Adipocyte (in vitro differentiated cells): ENCODE measurements around the gene AZIN2.

ENCODE experiments used
- DNase-seq: peaks from one replicate; pipeline ENCODE4 v3.0.0-alpha.2; 2015; ENCODE audit warnings: low read depth
- H3K27me3 ChIP-seq: replicated peaks from 2 replicates; pipeline ENCODE4 v1.7.0; 2013; ENCODE audit warnings: mild to moderate bottlenecking, low read length, moderate library complexity; ENCODE audit not compliant: control insufficient read depth, insufficient read depth
- H3K36me3 ChIP-seq: 2 replicates; pipeline ENCODE4 v1.7.0; 2013; ENCODE audit warnings: low read length, mild to moderate bottlenecking, moderate library complexity; ENCODE audit not compliant: control insufficient read depth, insufficient read depth, severe bottlenecking
- H3K4me1 ChIP-seq: 2 replicates; pipeline ENCODE4 v1.7.0; 2013; ENCODE audit warnings: mild to moderate bottlenecking, low read length, moderate library complexity; ENCODE audit not compliant: control insufficient read depth, insufficient read depth
- H3K4me3 ChIP-seq: 2 replicates; pipeline ENCODE4 v1.7.0; 2013; ENCODE audit warnings: mild to moderate bottlenecking, low read length, moderate library complexity
- H3K9ac ChIP-seq: 2 replicates; pipeline ENCODE4 v1.7.0; 2013; ENCODE audit warnings: mild to moderate bottlenecking, low read length, moderate library complexity
- H3K9me3 ChIP-seq: 2 replicates; pipeline ENCODE4 v1.7.0; 2013; ENCODE audit warnings: mild to moderate bottlenecking, low read length, moderate library complexity; ENCODE audit not compliant: control insufficient read depth

AZIN2 gene

DNA sequence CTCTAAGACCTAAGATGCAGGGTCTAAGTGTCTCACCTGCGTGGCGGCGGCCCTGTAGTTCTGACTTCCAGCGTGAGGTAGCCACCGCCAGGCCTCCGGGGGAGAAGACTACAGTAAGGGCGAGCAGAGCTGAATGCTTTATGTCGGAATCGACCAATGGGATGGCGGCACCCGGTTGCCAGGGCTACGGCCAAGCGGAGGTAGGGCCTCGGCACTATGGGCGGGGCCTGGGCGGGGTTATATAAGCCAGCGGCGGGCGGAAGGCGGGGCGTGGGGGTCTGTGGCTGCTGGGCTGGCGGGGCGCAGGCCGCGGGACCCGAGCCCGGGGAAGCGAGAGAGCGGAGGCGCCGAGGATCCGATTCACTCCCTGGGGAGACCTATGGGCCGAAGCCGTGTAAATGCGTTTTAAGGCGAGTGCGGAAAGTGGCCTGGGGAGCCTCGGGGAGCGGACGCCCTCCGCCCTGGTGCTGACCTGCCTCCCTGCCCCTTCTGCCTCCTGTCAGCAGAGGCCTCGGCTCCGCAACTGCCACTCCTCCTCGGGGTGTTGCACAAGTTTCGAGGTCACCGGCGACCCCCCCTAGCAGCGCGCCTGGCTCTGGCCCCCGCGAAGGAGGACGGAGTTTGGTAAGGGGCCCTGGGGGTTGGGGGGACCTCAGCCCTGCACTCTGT, at the start of gene AZIN2:
AZIN2 (plus strand) TSS at position 269 of the 669 bp plus-strand sequence. CDS start 1,097 bp downstream, outside the sequence.
- Histone ChIP-seq H3K36me3 (no peaks in the 10 kb centered on the region), H3K4me1 (peaks cover 19% of the 10 kb centered on the region), H3K9me3 (no peaks in the 10 kb centered on the region), H3K9ac (peak within 1 kb of the TSS; percentile 86), H3K4me3 (peak within 1 kb of the TSS; percentile 86), H3K27me3 (no peaks in the 10 kb centered on the region)
- DNase-seq, result peak; percentile 98

- H3K4me1 ChIP-seq, result peaks cover 48% of the 10 kb centered on the region
- H3K9me3 ChIP-seq, result no peaks in the 10 kb centered on the region
- no peak overlapping the region for H3K9ac ChIP-seq
- H3K4me3 ChIP-seq, result no peak overlapping the region
- no peaks in the 10 kb centered on the region for H3K27me3 ChIP-seq
- no peak for DNase-seq
- H3K36me3 ChIP-seq, result peaks cover 22% of the 10 kb centered on the region
Observed at GRCh38 chr1:33031506-33031905, 49.4 kb upstream of the AZIN2 start.

DNA sequence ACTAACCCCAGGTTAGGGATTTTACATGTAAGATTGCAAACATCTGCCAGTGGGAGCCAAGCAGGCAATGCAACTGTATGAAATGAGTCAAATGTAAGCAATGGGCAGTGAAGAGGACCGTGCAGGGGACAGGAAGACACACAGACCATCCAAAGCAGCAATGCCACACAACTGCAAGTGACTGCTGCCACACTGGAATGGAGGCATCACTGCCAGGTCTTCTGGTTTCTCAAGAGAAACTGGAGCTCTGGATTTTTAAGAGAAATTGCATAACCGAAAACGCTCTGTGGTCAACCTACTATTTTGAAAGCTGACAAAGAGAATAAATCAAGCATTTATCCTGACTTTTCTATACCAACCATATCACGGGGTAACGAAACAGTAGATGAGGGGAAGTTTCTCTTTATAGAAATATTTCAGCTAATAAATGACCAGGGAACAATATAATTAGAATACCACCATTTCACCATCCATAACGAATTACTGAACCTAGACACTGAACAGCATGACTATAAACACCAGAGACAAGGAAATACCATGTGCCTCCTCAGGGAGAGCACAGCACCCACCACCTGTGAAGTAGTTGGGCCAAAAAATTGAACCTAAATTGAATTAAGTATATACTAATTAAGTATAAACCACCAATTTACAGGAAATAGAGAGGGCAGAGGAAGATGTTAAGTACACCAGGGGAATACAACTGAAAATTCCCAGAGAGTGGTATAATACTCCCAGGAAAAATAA, 48.7 kb upstream of the AZIN2 start:
- DNase-seq, result peak; percentile 82
- Histone ChIP-seq H3K9me3 (no peaks in the 10 kb centered on the region), H3K4me1 (peaks cover 47% of the 10 kb centered on the region), H3K9ac (no peak overlapping the region), H3K27me3 (no peaks in the 10 kb centered on the region), H3K36me3 (peaks cover 22% of the 10 kb centered on the region), H3K4me3 (no peak overlapping the region)

DNA sequence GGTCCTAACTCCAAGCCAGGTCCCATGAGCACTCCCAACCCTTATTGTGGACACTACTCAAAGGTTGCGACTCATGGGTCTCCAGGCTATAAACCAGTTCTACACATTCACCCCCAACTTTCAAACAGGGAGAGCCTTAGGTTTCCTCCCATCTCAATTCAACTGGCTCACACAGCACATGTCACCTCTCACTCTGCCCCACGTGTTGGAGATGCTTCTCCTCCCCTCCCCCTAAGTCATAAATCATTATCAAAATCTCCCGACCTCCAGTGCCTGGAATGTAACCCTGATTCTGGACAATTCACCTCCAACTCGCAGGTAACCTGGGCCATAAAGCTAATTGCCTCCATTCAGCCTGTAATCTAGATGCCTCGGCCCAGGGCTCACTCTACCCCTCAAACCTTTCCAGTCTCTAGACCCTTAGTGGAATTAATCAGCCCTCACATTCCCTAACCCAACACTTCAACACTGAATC, 44.9 kb upstream of the AZIN2 start:
- no peaks in the 10 kb centered on the region for H3K27me3 ChIP-seq
- peaks cover 6% of the 10 kb centered on the region for H3K36me3 ChIP-seq
- no peaks in the 10 kb centered on the region for H3K9me3 ChIP-seq
- H3K4me3 ChIP-seq, result peak overlapping the region; percentile 94
- H3K4me1 ChIP-seq, result peaks cover 34% of the 10 kb centered on the region
- H3K9ac ChIP-seq, result peak overlapping the region; percentile 94
- peak; percentile 36 for DNase-seq

DNA sequence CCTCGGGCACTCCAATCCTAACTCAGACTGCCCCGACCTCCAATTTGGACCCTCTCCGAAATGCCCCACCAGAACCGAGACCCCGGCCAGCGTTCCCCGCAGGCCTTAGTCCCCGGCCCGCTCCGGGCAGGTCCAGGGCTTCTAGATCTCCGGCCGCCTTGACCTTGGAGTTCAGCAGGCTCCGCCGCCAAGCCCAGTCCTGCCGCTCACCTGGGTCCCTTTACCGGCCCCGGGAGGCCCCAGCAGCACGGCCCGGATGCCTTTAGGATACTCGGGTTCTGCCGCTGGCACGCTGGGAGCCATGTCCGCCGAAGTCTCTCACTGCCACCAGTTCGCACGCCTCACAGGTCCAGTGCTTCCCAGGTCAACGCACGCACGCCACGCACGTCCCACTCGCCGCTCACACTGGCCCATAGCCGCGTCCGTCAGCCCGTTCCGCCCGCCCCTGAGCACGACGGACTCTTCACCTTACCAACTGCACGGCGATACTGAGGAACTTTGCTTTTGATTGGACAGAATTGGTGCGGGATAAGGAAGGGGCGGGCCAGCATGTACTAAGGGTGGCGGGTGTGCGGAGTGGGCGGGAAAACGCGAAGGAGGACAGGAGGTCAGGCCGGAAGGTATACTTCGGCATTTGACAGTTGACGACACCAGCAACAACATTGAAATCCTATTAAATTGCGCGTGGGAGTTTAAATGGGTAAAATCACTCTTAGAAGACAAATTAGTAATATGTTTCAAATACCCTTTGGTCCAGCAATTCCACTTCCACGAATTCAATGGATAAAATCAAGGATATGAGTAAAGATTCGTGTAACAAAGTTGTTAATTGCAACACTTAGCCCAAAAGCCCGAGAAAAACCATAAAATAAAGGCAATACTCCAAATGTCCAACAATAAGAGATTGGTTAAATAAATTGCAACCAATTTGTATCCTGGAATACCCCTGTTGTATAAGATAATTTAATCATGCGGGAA, 44.1 kb upstream of the AZIN2 start, which contains the start of gene AK2:
AK2 (minus strand) TSS at position 358 of the 978 bp plus-strand sequence; CDS start at position 303, 55 bp downstream.
- Histone ChIP-seq H3K4me1 (peaks cover 27% of the 10 kb centered on the region), H3K9ac (peak within 1 kb of the TSS; percentile 94), H3K36me3 (peaks cover 6% of the 10 kb centered on the region), H3K27me3 (no peaks in the 10 kb centered on the region), H3K4me3 (peak within 1 kb of the TSS; percentile 94), H3K9me3 (no peaks in the 10 kb centered on the region)
- DNase-seq, result peak; percentile 99

DNA sequence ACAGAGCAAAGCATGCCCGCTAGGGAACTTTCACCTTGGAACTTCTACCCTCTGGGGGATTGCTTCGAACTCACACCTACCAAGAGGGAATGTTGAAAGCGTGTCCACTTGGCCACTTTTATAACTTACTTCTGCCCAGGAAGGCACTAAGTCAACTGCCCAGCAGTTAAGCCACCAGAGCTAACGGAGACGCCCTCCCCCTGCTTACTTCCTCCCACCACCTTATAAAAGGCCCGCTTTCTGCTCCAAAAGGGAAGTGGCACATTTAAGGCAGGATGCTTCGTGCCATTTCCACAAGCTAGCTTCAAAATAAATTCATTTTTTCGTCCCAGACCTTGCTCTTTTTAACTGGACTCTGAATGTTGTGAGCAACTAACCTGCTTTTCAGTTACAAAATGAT, 41.1 kb upstream of the AZIN2 start:
- no peaks in the 10 kb centered on the region for H3K36me3 ChIP-seq
- no peak overlapping the region for H3K9ac ChIP-seq
- H3K9me3 ChIP-seq, result no peaks in the 10 kb centered on the region
- H3K27me3 ChIP-seq, result no peaks in the 10 kb centered on the region
- peaks cover 16% of the 10 kb centered on the region for H3K4me1 ChIP-seq
- no peak for DNase-seq
- H3K4me3 ChIP-seq, result no peak overlapping the region

DNA sequence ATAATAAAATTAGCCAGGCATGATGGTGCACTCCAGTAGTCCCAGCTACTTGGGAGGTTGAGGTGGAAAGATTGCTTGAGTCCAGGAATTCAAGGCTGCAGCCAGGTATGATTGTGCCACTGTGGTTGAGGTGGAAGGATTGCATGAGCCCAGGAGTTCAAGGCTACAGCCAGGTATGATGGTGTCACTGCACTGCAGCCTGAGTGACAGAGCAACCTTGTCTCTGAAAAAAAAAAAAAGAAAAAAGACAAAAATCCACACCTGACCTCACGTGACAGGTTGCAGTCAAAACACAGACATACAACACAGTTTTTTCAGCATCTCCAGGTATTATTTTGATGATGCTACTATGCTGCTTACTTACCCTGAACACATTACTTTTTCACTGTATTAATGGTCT, 39.9 kb upstream of the AZIN2 start:
- H3K9me3 ChIP-seq, result no peaks in the 10 kb centered on the region
- no peak for DNase-seq
- H3K36me3 ChIP-seq, result no peaks in the 10 kb centered on the region
- no peak overlapping the region for H3K4me3 ChIP-seq
- H3K4me1 ChIP-seq, result peaks cover 4% of the 10 kb centered on the region
- H3K27me3 ChIP-seq, result no peaks in the 10 kb centered on the region
- no peak overlapping the region for H3K9ac ChIP-seq

GRCh38 chr1:33042831-33043230, 38.1 kb upstream of the AZIN2 start:
- DNase-seq, result no peak
- Histone ChIP-seq H3K36me3 (no peaks in the 10 kb centered on the region), H3K27me3 (no peaks in the 10 kb centered on the region), H3K9ac (no peak overlapping the region), H3K4me3 (no peak overlapping the region), H3K4me1 (peaks cover 2% of the 10 kb centered on the region), H3K9me3 (no peaks in the 10 kb centered on the region)

- no peak for DNase-seq
- H3K9me3 ChIP-seq, result no peaks in the 10 kb centered on the region
- no peak overlapping the region for H3K9ac ChIP-seq
- H3K4me3 ChIP-seq, result no peak overlapping the region
- peaks cover 8% of the 10 kb centered on the region for H3K4me1 ChIP-seq
- no peaks in the 10 kb centered on the region for H3K36me3 ChIP-seq
- H3K27me3 ChIP-seq, result no peaks in the 10 kb centered on the region
Observed at GRCh38 chr1:33043267-33044092, 37.5 kb upstream of the AZIN2 start.

GRCh38 chr1:33045246-33045645, 35.7 kb upstream of the AZIN2 start:
- Histone ChIP-seq H3K4me3 (no peak overlapping the region), H3K9me3 (no peaks in the 10 kb centered on the region), H3K4me1 (peaks cover 14% of the 10 kb centered on the region), H3K9ac (no peak overlapping the region), H3K27me3 (no peaks in the 10 kb centered on the region), H3K36me3 (no peaks in the 10 kb centered on the region)
- no peak for DNase-seq
